RWPE2 (cell line): Measurements from ENCODE around the gene CBFA2T2.

Source experiments
- ATAC-seq: fragments of 200-7000 bp; cut with Tn5 transposase; 3 replicates; pipeline ENCODE4 v1.9.1; 2021; ENCODE audit warnings: low read depth
- DNase-seq: peaks from one replicate; pipeline ENCODE4 v3.0.0-alpha.2; 2020; ENCODE audit warnings: low spot score
- H3K27ac ChIP-seq: fragments of 450-650 bp; 2 replicates; pipeline ENCODE4 v1.5.1; 2017; ENCODE audit warnings: mild to moderate bottlenecking; ENCODE audit not compliant: poor library complexity, severe bottlenecking
- H3K27me3 ChIP-seq: fragments of 250-450 bp; sonication (Bioruptor Pico); 2 replicates; pipeline ENCODE4 v1.5.1; 2021; ENCODE audit warnings: mild to moderate bottlenecking, moderate library complexity; ENCODE audit not compliant: insufficient read depth, poor library complexity, severe bottlenecking
- H3K36me3 ChIP-seq: fragments of 250-450 bp; sonication (Bioruptor Pico); 2 replicates; pipeline ENCODE4 v1.5.1; 2020; ENCODE audit warnings: low read depth, mild to moderate bottlenecking, moderate library complexity
- H3K4me1 ChIP-seq: fragments of 250-450 bp; sonication (Bioruptor Pico); 2 replicates; pipeline ENCODE4 v1.5.1; 2021; ENCODE audit warnings: mild to moderate bottlenecking, moderate library complexity; ENCODE audit not compliant: insufficient read depth, poor library complexity, severe bottlenecking
- H3K4me3 ChIP-seq: fragments of 250-450 bp; sonication (Bioruptor Pico); 2 replicates; pipeline ENCODE4 v1.5.1; 2021; ENCODE audit warnings: mild to moderate bottlenecking, moderate library complexity; ENCODE audit not compliant: severe bottlenecking
- H3K9me3 ChIP-seq: fragments of 250-450 bp; sonication (Bioruptor Pico); 2 replicates; pipeline ENCODE4 v1.5.1; 2021; ENCODE audit warnings: mild to moderate bottlenecking, moderate library complexity; ENCODE audit not compliant: severe bottlenecking
- CTCF ChIP-seq: fragments of 450-650 bp; IDR thresholded peaks from one replicate; pipeline ENCODE4 v1.5.1; 2017; ENCODE audit warnings: mild to moderate bottlenecking, moderate library complexity; ENCODE audit not compliant: poor library complexity, severe bottlenecking

CBFA2T2 gene

DNA sequence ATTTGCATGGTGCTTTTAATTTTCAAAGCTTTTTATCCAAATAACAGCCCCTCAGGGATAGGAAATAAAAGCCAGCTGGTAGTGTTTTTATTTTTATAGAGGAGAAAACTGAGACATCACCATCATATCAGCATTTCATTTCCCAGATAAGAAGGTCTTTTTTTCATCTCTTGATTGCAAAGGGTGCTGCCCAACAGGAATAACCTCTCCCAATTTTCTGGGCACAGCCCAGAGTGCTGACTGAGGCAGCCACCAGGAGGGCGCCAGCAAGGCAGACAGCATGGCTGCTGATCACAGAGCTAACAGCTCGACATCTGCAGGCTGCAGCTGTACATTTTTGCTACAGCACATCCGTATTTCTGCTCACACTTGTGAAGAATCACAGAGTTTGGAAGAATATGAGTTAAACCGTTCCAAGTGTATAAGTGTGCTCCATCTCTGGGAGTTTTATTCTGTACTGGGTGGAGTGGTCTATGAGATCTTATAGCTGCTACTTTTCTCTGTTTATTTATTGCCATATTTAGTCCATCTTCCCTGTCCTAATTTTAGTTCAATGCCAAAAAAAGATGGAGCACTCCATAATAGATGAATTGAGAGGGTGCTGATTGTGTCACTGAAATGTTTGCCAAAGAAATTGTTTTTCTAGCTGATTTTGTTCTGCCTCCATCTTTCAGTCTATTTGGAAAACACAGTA, 86.7 kb downstream of the CBFA2T2 start:
- TF ChIP-seq CTCF = peak; percentile 20
- H3K27ac ChIP-seq = no peak overlapping the region
- H3K4me3 ChIP-seq = no peak overlapping the region
- H3K36me3 ChIP-seq = no peaks in the 10 kb centered on the region
- no peaks in the 10 kb centered on the region for H3K9me3 ChIP-seq
- DNase-seq (no peak), ATAC-seq (peak; percentile 31; the same call in 2 of the 3 replicates)
- H3K4me1 ChIP-seq = no peaks in the 10 kb centered on the region
- no peaks in the 10 kb centered on the region for H3K27me3 ChIP-seq

DNA sequence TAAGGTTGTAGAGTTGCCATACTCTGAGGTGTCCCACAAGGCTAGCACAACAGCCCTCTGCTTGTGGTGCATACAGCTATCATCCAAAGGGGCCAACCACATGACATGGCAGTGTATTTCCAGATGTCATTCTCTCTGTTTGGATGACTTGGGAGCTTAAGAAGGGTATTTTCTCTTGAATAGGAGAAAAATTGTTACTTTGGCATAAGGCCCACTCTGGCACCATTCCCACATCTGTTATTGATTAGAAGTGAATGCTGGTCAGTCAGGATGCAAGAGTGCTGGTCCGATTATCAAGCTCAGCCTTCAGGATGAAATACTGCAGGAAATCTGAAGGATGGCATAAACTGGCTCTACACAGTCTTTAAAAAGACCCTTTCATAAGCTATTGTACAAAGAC, 88.6 kb downstream of the CBFA2T2 start:
- no peaks in the 10 kb centered on the region for H3K36me3 ChIP-seq
- DNase-seq = no peak
- no peak overlapping the region for H3K27ac ChIP-seq
- no peak for ATAC-seq
- H3K4me1 ChIP-seq = no peaks in the 10 kb centered on the region
- no peak overlapping the region for H3K4me3 ChIP-seq
- H3K9me3 ChIP-seq = no peaks in the 10 kb centered on the region
- TF ChIP-seq CTCF = no peak
- no peaks in the 10 kb centered on the region for H3K27me3 ChIP-seq

- Histone ChIP-seq H3K4me3 (no peak overlapping the region), H3K4me1 (peaks cover 9% of the 10 kb centered on the region), H3K27me3 (no peaks in the 10 kb centered on the region), H3K27ac (no peak overlapping the region), H3K36me3 (no peaks in the 10 kb centered on the region), H3K9me3 (no peaks in the 10 kb centered on the region)
- DNase-seq = no peak
- no peak for TF ChIP-seq CTCF
- no peak for ATAC-seq
Measured at GRCh38 chr20:33583143-33583542, 93.2 kb downstream of the CBFA2T2 start.

DNA sequence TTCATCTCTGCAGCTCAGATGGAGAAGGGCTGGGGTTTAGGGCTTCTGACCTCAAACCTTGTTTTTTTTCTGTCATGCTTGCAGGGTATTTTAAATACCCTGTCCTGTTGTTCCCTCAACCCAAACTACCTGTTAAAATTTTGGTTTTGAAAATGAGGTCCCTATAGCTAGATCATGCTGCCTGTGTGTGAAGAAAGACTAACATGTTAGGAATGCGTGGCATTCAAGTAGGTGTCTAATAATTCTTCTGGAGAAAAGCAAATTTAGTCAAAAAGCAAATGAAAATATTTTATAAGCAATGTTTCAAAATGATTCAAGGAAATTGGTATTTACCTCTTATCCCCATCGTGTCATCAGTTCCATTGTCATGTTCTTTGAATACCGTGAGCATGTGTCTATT, 95.1 kb downstream of the CBFA2T2 start:
- Histone ChIP-seq H3K9me3 (no peaks in the 10 kb centered on the region), H3K27ac (no peak overlapping the region), H3K4me1 (peaks cover 9% of the 10 kb centered on the region), H3K4me3 (no peak overlapping the region), H3K36me3 (no peaks in the 10 kb centered on the region), H3K27me3 (no peaks in the 10 kb centered on the region)
- ATAC-seq = peak; percentile 74
- TF ChIP-seq CTCF = no peak
- no peak for DNase-seq

GRCh38 chr20:33585413-33585812, 95.5 kb downstream of the CBFA2T2 start:
- no peaks in the 10 kb centered on the region for H3K9me3 ChIP-seq
- no peak overlapping the region for H3K27ac ChIP-seq
- DNase-seq (no peak), ATAC-seq (no peak)
- TF ChIP-seq CTCF = no peak
- H3K36me3 ChIP-seq = no peaks in the 10 kb centered on the region
- H3K27me3 ChIP-seq = no peaks in the 10 kb centered on the region
- peaks cover 9% of the 10 kb centered on the region for H3K4me1 ChIP-seq
- H3K4me3 ChIP-seq = no peak overlapping the region
